HepG2 (cell line): Measurements from ENCODE around the gene KMT5C. TPM values are rescaled to one million over a fixed set of nuclear protein-coding genes. Genes with fewer than 3 reads are reported as not detected.

Source experiments
- ATAC-seq: fragments of 200-7000 bp; cut with Tn5 transposase; 3 replicates; pipeline ENCODE4 v1.9.1; 2020; ENCODE audit warnings: mild to moderate bottlenecking, moderate library complexity
- BruUV-seq: library from RNA; stranded (reverse); fragments of 400-500 nt; replicated peaks from 2 replicates; lab custom pipeline; 2021; lab: Mats Ljungman, UMichigan
- CTCF ChIA-PET: fragments of 300-600 bp; formaldehyde crosslinking; extraction: SDS; loops from one replicate; lab custom pipeline; 2021; ENCODE audit warnings: low total read pairs, inconsistent platforms, low intra/inter-chr PET ratio; lab: Yijun Ruan, JAX
- POLR2A ChIA-PET: fragments of 350-600 bp; sonication (Branson Sonifier 250); formaldehyde crosslinking; loops from one replicate; lab custom pipeline; 2020; ENCODE audit warnings: antibody characterized with exemption, inconsistent platforms; lab: Yijun Ruan, JAX
- DNase-seq: peaks from one replicate; pipeline ENCODE4 v3.0.0-alpha.2; 2015; ENCODE audit warnings: low spot score
- FAIRE-seq: peaks from 3 replicates; lab custom pipeline; 2011; peaks lifted over from hg19 to GRCh38; lab: Jason Lieb, UNC
- H2AFZ ChIP-seq: one replicate; pipeline ENCODE4 v1.6.1; 2011; ENCODE audit warnings: low read length, inconsistent platforms
- H3K27ac ChIP-seq: fragments of 300-600 bp; 3 replicates; pipeline ENCODE4 v1.8.0; 2011; ENCODE audit warnings: mixed run types, mild to moderate bottlenecking, mixed read lengths, low read length, inconsistent platforms; ENCODE audit not compliant: insufficient read depth; ENCODE audit errors: extremely low read length
- H3K27me3 ChIP-seq, 2 experiments: fragments of 200-600 bp in 1 of 2; 2 replicates in 1 of 2; 3 replicates in 1 of 2; pipeline versions ENCODE4 v1.6.0 to v1.8.0; 2011; ENCODE audit warnings: low read length in 2 of 2, mild to moderate bottlenecking in 2 of 2, moderate library complexity in 2 of 2, inconsistent platforms in 1 of 2; ENCODE audit not compliant: insufficient read depth in 2 of 2, control insufficient read depth in 1 of 2
- H3K36me3 ChIP-seq, 2 experiments: fragments of 200-600 bp in 1 of 2; replicated peaks in 1 of 2; 2 replicates in 1 of 2; 3 replicates in 1 of 2; pipeline versions ENCODE4 v1.5.1 to v1.8.0; 2011; ENCODE audit warnings: low read length in 2 of 2, inconsistent platforms in 1 of 2; ENCODE audit not compliant: insufficient read depth in 2 of 2, control insufficient read depth in 1 of 2
- H3K4me1 ChIP-seq: 2 replicates; pipeline ENCODE4 v1.5.1; 2012; ENCODE audit warnings: low read length, inconsistent platforms; ENCODE audit not compliant: insufficient read depth
- H3K4me2 ChIP-seq: 2 replicates; pipeline ENCODE4 v1.6.0; 2011; ENCODE audit warnings: low read depth, low read length, inconsistent platforms
- H3K4me3 ChIP-seq, 3 experiments: fragments of 200-600 bp in 1 of 3; sonication (generic), shearing (Covaris generic) in 1 of 3; replicated peaks in 1 of 3; 2 replicates each; pipeline ENCODE4 v1.5.1; 2011 to 2016; ENCODE audit warnings: low read length in 3 of 3, inconsistent platforms in 2 of 3, low read depth in 2 of 3, mild to moderate bottlenecking in 2 of 3, control low read depth in 1 of 3, mixed read lengths in 1 of 3; ENCODE audit not compliant: insufficient read depth in 1 of 3
- H3K79me2 ChIP-seq: one replicate; pipeline ENCODE4 v1.6.1; 2011; ENCODE audit warnings: low read length, inconsistent platforms; ENCODE audit not compliant: insufficient read depth
- H3K9ac ChIP-seq: 2 replicates; pipeline ENCODE4 v1.6.0; 2011; ENCODE audit warnings: mild to moderate bottlenecking, low read depth, low read length, inconsistent platforms; ENCODE audit not compliant: insufficient read depth
- H3K9me3 ChIP-seq: 2 replicates; pipeline ENCODE4 v1.5.1; 2012; ENCODE audit warnings: mild to moderate bottlenecking, low read length
- H4K20me1 ChIP-seq: 2 replicates; pipeline ENCODE4 v1.6.0; 2011; ENCODE audit warnings: inconsistent platforms, mild to moderate bottlenecking, low read length, moderate library complexity; ENCODE audit not compliant: insufficient read depth
- AHDC1 ChIP-seq: sonication (generic); formaldehyde crosslinking; IDR thresholded peaks from 2 replicates; pipeline ENCODE4 v1.5.1; 2020; ENCODE audit warnings: mild to moderate bottlenecking, missing genetic modification reagents, borderline replicate concordance
- ETV5 ChIP-seq: IDR thresholded peaks from 2 replicates; pipeline ENCODE4 v1.6.1; 2018; ENCODE audit warnings: missing biosample characterization, missing genetic modification reagents, inconsistent platforms, borderline replicate concordance
- HDAC2 ChIP-seq: sonication (generic); formaldehyde crosslinking; IDR thresholded peaks from 2 replicates; pipeline ENCODE4 v1.4.0; 2020; ENCODE audit warnings: missing genetic modification reagents
- IRF9 ChIP-seq: sonication (generic); formaldehyde crosslinking; IDR thresholded peaks from 2 replicates; pipeline ENCODE4 v1.8.0; 2022; ENCODE audit warnings: missing genetic modification reagents, mild to moderate bottlenecking, borderline replicate concordance
- LCORL ChIP-seq, 2 experiments: fragments of 450-650 bp in 1 of 2; sonication (generic) in 1 of 2; formaldehyde crosslinking in 1 of 2; IDR thresholded peaks; 2 replicates each; pipeline versions ENCODE4 v1.5.0 to v1.6.1; 2017 to 2020; ENCODE audit warnings: antibody characterized with exemption in 1 of 2, missing genetic modification reagents in 1 of 2
- MBD4 ChIP-seq: IDR thresholded peaks from 2 replicates; pipeline ENCODE4 v1.6.1; 2012; ENCODE audit warnings: low read length, inconsistent platforms, borderline replicate concordance
- POGK ChIP-seq: sonication (generic); formaldehyde crosslinking; conservative IDR thresholded peaks from 2 replicates; pipeline ENCODE4 v1.8.0; 2022; ENCODE audit warnings: mild to moderate bottlenecking, moderate library complexity, missing genetic modification reagents
- THAP7 ChIP-seq: sonication (generic); formaldehyde crosslinking; IDR thresholded peaks from 2 replicates; pipeline ENCODE4 v1.8.1; 2023; ENCODE audit warnings: mild to moderate bottlenecking, missing genetic modification reagents
- U2AF2 ChIP-seq: fragments of 200-400 bp; formaldehyde crosslinking; IDR thresholded peaks from 2 replicates; pipeline ENCODE4 v1.6.1; 2017; ENCODE audit warnings: low read depth, mild to moderate bottlenecking, low read length
- ZGPAT ChIP-seq: IDR thresholded peaks from 2 replicates; pipeline ENCODE4 v1.6.1; 2016; ENCODE audit warnings: mild to moderate bottlenecking
- ZNF768 ChIP-seq: sonication (generic); formaldehyde crosslinking; IDR thresholded peaks from 2 replicates; pipeline ENCODE4 v1.4.0; 2020; ENCODE audit warnings: missing genetic modification reagents
- WGBS: methylation state at CpG from one replicate; pipeline ENCODE4 v1.1.6; 2017; ENCODE audit warnings: low lambda C conversion rate; 5-methylcytosine and 5-hydroxymethylcytosine counted together
- in situ Hi-C: cut with HindIII; loops from 2 replicates; pipeline ENCODE4 v1.10.0; 2017; ENCODE audit warnings: low pct_unique_long_range_greater_than_20kb; ENCODE audit not compliant: extremely low pct_ligation_motif_present
- intact Hi-C: fragments of 100-400 bp; cut with micrococcal nuclease; formaldehyde crosslinking; loops from one replicate; pipeline ENCODE4 v1.10.0; 2022; ENCODE audit not compliant: unreplicated experiment
- polyA plus RNA-seq, 8 experiments: library from polyadenylated mRNA; depleted of rRNA in 3 of 8; stranded (reverse) in 7 of 8; unstranded in 1 of 8; fragments of >200 nt; fragmentation: Illumina TruSeq in 4 of 8; extraction: Trizol in 4 of 8; gene quantifications; 2 replicates each; pipeline versions ENCODE4 v1.2.1 to v1.2.3, GENCODE V29; 2011 to 2016; ENCODE audit warnings: low read depth in 4 of 8, missing spikeins in 1 of 8, mixed read lengths in 1 of 8; ENCODE audit not compliant: insufficient read depth in 1 of 8
- total RNA-seq, 5 experiments: library from RNA; depleted of rRNA; stranded (reverse); fragments of >200 nt; fragmentation: Illumina TruSeq; extraction: Trizol; gene quantifications; 2 replicates each; pipeline ENCODE4 v1.2.3, GENCODE V29; 2016; ENCODE audit warnings: low read depth in 1 of 5

Gene KMT5C
- total and polyA plus RNA-seq, 2 of the 13 experiments (the other 11 are each of a cell fraction or from before 2014, with no cell fraction given), result 5.5 to 9.0 TPM

- in situ Hi-C loops, result no loop called here
- ChIA-PET CTCF (no interaction called here), POLR2A (interaction anchor here (2.3 kb wide), 1 partner anchor 30 kb away, joined by 6 read pairs; the partner anchor contains the start of gene UBE2S)
- WGBS, result 6% methylated on average over 7 of the region's 43 CpGs
- intact Hi-C loops, result no loop called here
- DNase-seq (peak; percentile 52), FAIRE-seq (peak; percentile 50), ATAC-seq (peak; percentile 78)
- Histone ChIP-seq H3K4me3 (peak overlapping the region; percentile 2 to 68 (median 35); a peak in 5 of 6 replicates), H3K4me2 (peak overlapping the region; percentile 85), H3K79me2 (no peaks in the 10 kb centered on the region), H3K27me3 (peaks cover 0 to 7% of the 10 kb centered on the region in 2 experiments; a peak in 1 of 5 replicates), H3K27ac (no peak overlapping the region), H3K36me3 (no peaks in the 10 kb centered on the region), H3K4me1 (peaks cover 66% of the 10 kb centered on the region), H3K9me3 (no peaks in the 10 kb centered on the region), H4K20me1 (no peaks in the 10 kb centered on the region), H2AFZ (no peak overlapping the region), H3K9ac (peak overlapping the region; percentile 47; the same call in 1 of the 2 replicates)
- no TSS peak for BruUV-seq
- peak; percentile 58; the same call in 1 of the 2 replicates for TF ChIP-seq THAP7 (CRISPR knock-in tag)
- no peak for TF ChIP-seq ZGPAT (CRISPR knock-in tag)
- no peak for TF ChIP-seq U2AF2
- TF ChIP-seq IRF9 (CRISPR knock-in tag), result 0 out of 2 replicates have a peak, but pooled peaks have one; percentile 23
- TF ChIP-seq ZNF768 (CRISPR knock-in tag), result 0 out of 2 replicates have a peak, but pooled peaks have one; percentile 7
- no peak for TF ChIP-seq ETV5 (CRISPR knock-in tag)
- TF ChIP-seq LCORL (IDR thresholded peaks at IDR 0.05), result no peak
- peak; percentile 34; the same call in 1 of the 2 replicates for TF ChIP-seq LCORL (CRISPR knock-in tag; IDR thresholded peaks at IDR 0.05)
- peak; percentile 86; the same call in 1 of the 2 replicates for TF ChIP-seq POGK (CRISPR knock-in tag)
- 0 out of 2 replicates have a peak, but pooled peaks have one; percentile 22 for TF ChIP-seq HDAC2 (CRISPR knock-in tag)
- no peak for TF ChIP-seq MBD4
- no peak for TF ChIP-seq AHDC1 (CRISPR knock-in tag)
Observed at GRCh38 chr19:55377356-55378131, 37.9 kb downstream of the KMT5C start.
